K562 treated with DMSO at 1 percent for 4 hours (cell line): ENCODE results near the gene MAGED4B. TPM values are rescaled to one million over a fixed set of nuclear protein-coding genes. Genes with fewer than 3 reads are reported as not detected.

Experiments used
- total RNA-seq: library from RNA; unstranded; fragments of 300-600 nt; gene quantifications from 2 replicates; pipeline ENCODE4 v1.2.3, GENCODE V29; 2022; ENCODE audit not compliant: insufficient read depth

MAGED4B gene
- not detected in 2 replicates for total RNA-seq

GRCh38 chrX:52068666-52069640, at the start of gene MAGED4B:
Gene MAGED4B (minus strand): TSS chrX:52069183. CDS start chrX:52068172, 1,011 bp downstream.

Other genes starting within 250 kb of the MAGED4B start
- 19.1 and 21.1 TPM in 2 replicates for gene MAGED1, start 175.6 kb downstream of the MAGED4B start, total RNA-seq
- gene MAGED4, start 115.7 kb upstream of the MAGED4B start, total RNA-seq, result not detected in 2 replicates